HepG2 (cell line): Measurements from ENCODE around the gene AGT. TPM values are rescaled to one million over a fixed set of nuclear protein-coding genes. Genes with fewer than 3 reads are reported as not detected.

Experiments
- ATAC-seq: fragments of 200-7000 bp; cut with Tn5 transposase; 3 replicates; pipeline ENCODE4 v1.9.1; 2020; ENCODE audit warnings: mild to moderate bottlenecking, moderate library complexity
- BruUV-seq: library from RNA; stranded (reverse); fragments of 400-500 nt; replicated peaks from 2 replicates; lab custom pipeline; 2021; lab: Mats Ljungman, UMichigan
- CTCF ChIA-PET: fragments of 300-600 bp; formaldehyde crosslinking; extraction: SDS; loops from one replicate; lab custom pipeline; 2021; ENCODE audit warnings: low total read pairs, inconsistent platforms, low intra/inter-chr PET ratio; lab: Yijun Ruan, JAX
- POLR2A ChIA-PET: fragments of 350-600 bp; sonication (Branson Sonifier 250); formaldehyde crosslinking; loops from one replicate; lab custom pipeline; 2020; ENCODE audit warnings: antibody characterized with exemption, inconsistent platforms; lab: Yijun Ruan, JAX
- DNase-seq: peaks from one replicate; pipeline ENCODE4 v3.0.0-alpha.2; 2015; ENCODE audit warnings: low spot score
- FAIRE-seq: peaks from 3 replicates; lab custom pipeline; 2011; peaks lifted over from hg19 to GRCh38; lab: Jason Lieb, UNC
- H2AFZ ChIP-seq: one replicate; pipeline ENCODE4 v1.6.1; 2011; ENCODE audit warnings: low read length, inconsistent platforms
- H3K27ac ChIP-seq: fragments of 300-600 bp; 3 replicates; pipeline ENCODE4 v1.8.0; 2011; ENCODE audit warnings: mixed run types, mild to moderate bottlenecking, mixed read lengths, low read length, inconsistent platforms; ENCODE audit not compliant: insufficient read depth; ENCODE audit errors: extremely low read length
- H3K27me3 ChIP-seq, 2 experiments: fragments of 200-600 bp in 1 of 2; 2 replicates in 1 of 2; 3 replicates in 1 of 2; pipeline versions ENCODE4 v1.6.0 to v1.8.0; 2011; ENCODE audit warnings: low read length in 2 of 2, mild to moderate bottlenecking in 2 of 2, moderate library complexity in 2 of 2, inconsistent platforms in 1 of 2; ENCODE audit not compliant: insufficient read depth in 2 of 2, control insufficient read depth in 1 of 2
- H3K36me3 ChIP-seq, 2 experiments: fragments of 200-600 bp in 1 of 2; replicated peaks in 1 of 2; 2 replicates in 1 of 2; 3 replicates in 1 of 2; pipeline versions ENCODE4 v1.5.1 to v1.8.0; 2011; ENCODE audit warnings: low read length in 2 of 2, inconsistent platforms in 1 of 2; ENCODE audit not compliant: insufficient read depth in 2 of 2, control insufficient read depth in 1 of 2
- H3K4me1 ChIP-seq: 2 replicates; pipeline ENCODE4 v1.5.1; 2012; ENCODE audit warnings: low read length, inconsistent platforms; ENCODE audit not compliant: insufficient read depth
- H3K4me2 ChIP-seq: 2 replicates; pipeline ENCODE4 v1.6.0; 2011; ENCODE audit warnings: low read depth, low read length, inconsistent platforms
- H3K4me3 ChIP-seq, 3 experiments: fragments of 200-600 bp in 1 of 3; sonication (generic), shearing (Covaris generic) in 1 of 3; replicated peaks in 1 of 3; 2 replicates each; pipeline ENCODE4 v1.5.1; 2011 to 2016; ENCODE audit warnings: low read length in 3 of 3, inconsistent platforms in 2 of 3, low read depth in 2 of 3, mild to moderate bottlenecking in 2 of 3, control low read depth in 1 of 3, mixed read lengths in 1 of 3; ENCODE audit not compliant: insufficient read depth in 1 of 3
- H3K79me2 ChIP-seq: one replicate; pipeline ENCODE4 v1.6.1; 2011; ENCODE audit warnings: low read length, inconsistent platforms; ENCODE audit not compliant: insufficient read depth
- H3K9ac ChIP-seq: 2 replicates; pipeline ENCODE4 v1.6.0; 2011; ENCODE audit warnings: mild to moderate bottlenecking, low read depth, low read length, inconsistent platforms; ENCODE audit not compliant: insufficient read depth
- H3K9me3 ChIP-seq: 2 replicates; pipeline ENCODE4 v1.5.1; 2012; ENCODE audit warnings: mild to moderate bottlenecking, low read length
- H4K20me1 ChIP-seq: 2 replicates; pipeline ENCODE4 v1.6.0; 2011; ENCODE audit warnings: inconsistent platforms, mild to moderate bottlenecking, low read length, moderate library complexity; ENCODE audit not compliant: insufficient read depth
- ATF4 ChIP-seq, 2 experiments: fragments of 450-650 bp in 1 of 2; sonication (generic) in 1 of 2; formaldehyde crosslinking; IDR thresholded peaks; 2 replicates each; pipeline versions ENCODE4 v1.5.0 to v1.8.0; 2020 to 2022; ENCODE audit warnings: mild to moderate bottlenecking in 1 of 2, missing genetic modification reagents in 1 of 2
- ATRX ChIP-seq: sonication (generic); formaldehyde crosslinking; IDR thresholded peaks from 2 replicates; pipeline ENCODE4 v1.4.0; 2020; ENCODE audit warnings: missing genetic modification reagents, borderline replicate concordance
- NAIF1 ChIP-seq: sonication (generic); formaldehyde crosslinking; IDR thresholded peaks from 2 replicates; pipeline ENCODE4 v1.5.0; 2020; ENCODE audit warnings: mild to moderate bottlenecking, missing genetic modification reagents, borderline replicate concordance
- RNF219 ChIP-seq: sonication (generic); formaldehyde crosslinking; IDR thresholded peaks from 2 replicates; pipeline ENCODE4 v1.5.0; 2020; ENCODE audit warnings: mild to moderate bottlenecking, missing genetic modification reagents
- STAT5B ChIP-seq: sonication (generic); formaldehyde crosslinking; IDR thresholded peaks from 2 replicates; pipeline ENCODE4 v1.4.0; 2020; ENCODE audit warnings: missing genetic modification reagents
- SYNCRIP ChIP-seq: fragments of 200-400 bp; formaldehyde crosslinking; IDR thresholded peaks from 2 replicates; pipeline ENCODE4 v1.6.1; 2018; ENCODE audit warnings: mild to moderate bottlenecking, low read depth, low read length; ENCODE audit not compliant: insufficient read depth
- TBL1XR1 ChIP-seq: fragments of 150-350 bp; IDR thresholded peaks from 2 replicates; pipeline ENCODE4 v1.6.1; 2014; ENCODE audit warnings: borderline replicate concordance, low read length; ENCODE audit not compliant: partially characterized antibody
- TERF1 ChIP-seq: sonication (generic); formaldehyde crosslinking; IDR thresholded peaks from 2 replicates; pipeline ENCODE4 v1.8.0; 2022; ENCODE audit warnings: mild to moderate bottlenecking, missing genetic modification reagents, moderate library complexity
- ZBTB1 ChIP-seq: sonication (generic); formaldehyde crosslinking; IDR thresholded peaks from 2 replicates; pipeline ENCODE4 v1.4.0; 2020; ENCODE audit warnings: missing genetic modification reagents, borderline replicate concordance
- ZFX ChIP-seq: sonication (generic); formaldehyde crosslinking; IDR thresholded peaks from 2 replicates; pipeline ENCODE4 v1.4.0; 2020; ENCODE audit warnings: mild to moderate bottlenecking, low read depth, missing genetic modification reagents, moderate library complexity
- ZFY ChIP-seq: sonication (generic); formaldehyde crosslinking; IDR thresholded peaks from 2 replicates; pipeline ENCODE4 v1.4.0; 2020; ENCODE audit warnings: missing genetic modification reagents
- ZNF567 ChIP-seq: sonication (generic); formaldehyde crosslinking; IDR thresholded peaks from 2 replicates; pipeline ENCODE4 v1.8.1; 2023; ENCODE audit warnings: mild to moderate bottlenecking, missing genetic modification reagents, borderline replicate concordance
- ZNF7 ChIP-seq: IDR thresholded peaks from 2 replicates; pipeline ENCODE4 v1.6.1; 2016; ENCODE audit warnings: missing biosample characterization, missing genetic modification reagents
- ZNF766 ChIP-seq: sonication (generic); formaldehyde crosslinking; IDR thresholded peaks from 2 replicates; pipeline ENCODE4 v1.5.0; 2020; ENCODE audit warnings: missing genetic modification reagents, borderline replicate concordance
- WGBS: methylation state at CpG from one replicate; pipeline ENCODE4 v1.1.6; 2017; ENCODE audit warnings: low lambda C conversion rate; 5-methylcytosine and 5-hydroxymethylcytosine counted together
- in situ Hi-C: cut with HindIII; loops from 2 replicates; pipeline ENCODE4 v1.10.0; 2017; ENCODE audit warnings: low pct_unique_long_range_greater_than_20kb; ENCODE audit not compliant: extremely low pct_ligation_motif_present
- intact Hi-C: fragments of 100-400 bp; cut with micrococcal nuclease; formaldehyde crosslinking; loops from one replicate; pipeline ENCODE4 v1.10.0; 2022; ENCODE audit not compliant: unreplicated experiment
- polyA plus RNA-seq, 8 experiments: library from polyadenylated mRNA; depleted of rRNA in 3 of 8; stranded (reverse) in 7 of 8; unstranded in 1 of 8; fragments of >200 nt; fragmentation: Illumina TruSeq in 4 of 8; extraction: Trizol in 4 of 8; gene quantifications; 2 replicates each; pipeline versions ENCODE4 v1.2.1 to v1.2.3, GENCODE V29; 2011 to 2016; ENCODE audit warnings: low read depth in 4 of 8, missing spikeins in 1 of 8, mixed read lengths in 1 of 8; ENCODE audit not compliant: insufficient read depth in 1 of 8
- total RNA-seq, 5 experiments: library from RNA; depleted of rRNA; stranded (reverse); fragments of >200 nt; fragmentation: Illumina TruSeq; extraction: Trizol; gene quantifications; 2 replicates each; pipeline ENCODE4 v1.2.3, GENCODE V29; 2016; ENCODE audit warnings: low read depth in 1 of 5

AGT gene
- total and polyA plus RNA-seq, 2 of the 13 experiments (the other 11 are each of a cell fraction or from before 2014, with no cell fraction given) = 892 to 2,071 TPM

- TF ChIP-seq ZBTB1 (CRISPR knock-in tag) (no peak), TERF1 (CRISPR knock-in tag) (no peak), NAIF1 (CRISPR knock-in tag) (no peak), ZNF7 (no peak), TBL1XR1 (no peak), RNF219 (no peak), ATF4 (CRISPR knock-in tag; IDR thresholded peaks at IDR 0.05) (no peak), ATRX (CRISPR knock-in tag) (no peak), STAT5B (CRISPR knock-in tag) (no peak), ZNF567 (CRISPR knock-in tag) (no peak), ZFY (CRISPR knock-in tag) (no peak), SYNCRIP (no peak), ZNF766 (CRISPR knock-in tag) (no peak), ZFX (CRISPR knock-in tag) (no peak)
- no peak overlapping the region for H3K27ac ChIP-seq
- POLR2A ChIA-PET = no interaction called here
- H3K27me3 ChIP-seq = no peaks in the 10 kb centered on the region
- H3K9ac ChIP-seq = no peak overlapping the region
- BruUV-seq = no TSS peak
- no peaks in the 10 kb centered on the region for H4K20me1 ChIP-seq
- H3K4me1 ChIP-seq = peaks cover 13% of the 10 kb centered on the region
- peaks cover 30 to 81% of the 10 kb centered on the region in 2 experiments for H3K36me3 ChIP-seq
- no peak overlapping the region for H3K4me3 ChIP-seq
- H3K9me3 ChIP-seq = no peaks in the 10 kb centered on the region
- no peaks in the 10 kb centered on the region for H3K79me2 ChIP-seq
- DNase-seq (no peak), FAIRE-seq (no peak), ATAC-seq (no peak)
- CTCF ChIA-PET = no interaction called here
- in situ Hi-C loops (no loop called here), intact Hi-C loops (no loop called here)
- no peak overlapping the region for H2AFZ ChIP-seq
- WGBS = 78% methylated on average over 3 of the region's 5 CpGs
- H3K4me2 ChIP-seq = no peak overlapping the region
These were observed 27.2 kb downstream of the AGT start for GRCh38 chr1:230686747-230687146.
